SIG-M5 (cell line): Measurements from ENCODE around the gene MAJIN.

ENCODE experiments used
- DNase-seq: peaks from one replicate; lab custom pipeline; 2025; lab: John Stamatoyannopoulos, UW

Gene MAJIN

DNA sequence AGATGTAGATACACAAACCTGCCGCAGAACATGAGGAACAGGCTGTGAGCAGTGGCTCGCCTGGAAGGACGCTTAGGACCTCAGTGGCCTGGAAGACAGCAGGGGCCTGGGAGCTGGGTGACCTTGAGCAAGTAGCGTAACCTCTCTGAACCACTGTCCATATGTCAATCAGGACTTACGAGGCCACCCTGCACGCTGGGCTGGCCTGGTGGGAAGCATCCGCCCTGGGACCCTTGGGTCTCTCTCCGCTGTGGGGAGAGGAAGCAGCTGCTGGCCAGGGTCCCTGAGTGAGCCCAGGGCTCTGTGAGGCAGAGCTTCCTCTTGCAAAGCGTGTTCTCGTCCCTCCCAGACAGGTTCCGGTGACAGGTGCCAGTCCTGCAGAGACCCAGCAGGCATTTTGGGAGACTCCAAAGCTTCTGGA lies 79.5 kb downstream of the MAJIN start:
- no peak for DNase-seq

DNA sequence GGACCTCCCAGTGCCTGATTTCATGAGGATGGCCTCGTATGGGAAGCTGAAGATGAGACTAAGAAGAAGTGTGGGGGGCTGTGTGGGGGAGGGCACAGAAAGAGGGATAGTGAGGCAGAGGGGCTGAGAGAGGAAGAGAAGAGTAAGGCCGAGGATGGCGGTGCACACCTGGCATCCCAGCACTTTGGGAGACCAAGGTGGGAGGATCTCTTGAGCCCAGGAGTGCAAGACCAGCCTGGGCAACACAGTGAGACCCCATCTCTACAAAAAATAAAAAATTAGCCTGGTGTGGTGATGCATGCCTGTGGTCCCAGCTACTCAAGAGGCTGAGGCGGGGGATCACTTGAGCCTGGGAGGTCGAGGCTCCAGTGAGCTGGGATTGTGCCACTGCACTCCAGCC lies 80.0 kb downstream of the MAJIN start:
- DNase-seq = no peak

DNA sequence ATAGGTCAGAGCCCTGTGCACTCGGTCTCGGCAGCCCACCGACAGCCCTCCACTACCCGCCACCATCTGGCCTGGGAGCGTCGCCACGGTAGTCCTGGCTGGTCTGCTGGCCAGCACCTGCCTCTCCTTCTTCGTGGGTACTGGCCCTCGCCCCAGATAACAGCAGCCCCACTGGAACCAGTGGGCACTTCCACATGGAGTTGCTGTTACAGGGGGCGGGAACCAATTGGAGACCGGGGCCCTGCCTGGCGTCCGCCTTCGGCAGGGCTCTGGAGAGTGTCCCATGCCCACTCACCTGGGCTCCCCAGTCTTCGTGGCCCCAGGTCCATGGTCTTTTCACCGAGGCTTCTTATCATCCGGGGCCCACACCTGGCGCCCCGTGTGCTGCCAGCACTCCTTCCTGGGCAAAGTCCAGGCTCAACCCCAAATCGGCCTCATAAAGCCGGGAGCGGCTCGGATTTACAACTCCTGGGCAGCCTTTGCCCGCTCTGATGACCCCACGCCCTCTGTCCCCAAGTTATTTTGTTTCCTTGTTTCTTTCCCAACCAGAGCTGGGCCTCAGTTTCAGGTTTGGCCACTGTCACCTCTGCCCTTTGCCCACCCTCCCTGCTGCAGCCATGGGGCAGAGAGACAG lies 80.6 kb downstream of the MAJIN start:
- DNase-seq = no peak

DNA sequence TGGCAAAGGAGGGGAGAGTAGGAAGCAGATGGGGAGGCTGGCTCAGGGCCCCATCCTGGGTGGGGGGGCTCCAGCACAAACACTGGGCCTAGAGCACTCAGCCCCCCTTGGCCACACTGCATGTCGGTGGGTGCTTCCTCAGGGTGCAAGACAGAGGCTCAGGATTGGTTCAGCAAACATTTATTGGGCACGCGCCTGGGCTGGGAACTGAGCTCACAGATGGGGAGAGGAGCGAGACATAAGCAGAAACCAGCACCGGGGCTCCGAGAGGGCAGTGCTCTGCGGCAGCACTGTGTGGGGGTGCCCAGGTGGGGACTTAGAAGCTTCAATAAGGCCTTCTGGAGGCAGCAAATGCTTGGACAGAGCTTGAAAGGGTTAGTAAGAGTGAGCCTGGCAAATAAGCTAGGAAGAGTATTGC lies 81.4 kb downstream of the MAJIN start:
- no peak for DNase-seq

DNA sequence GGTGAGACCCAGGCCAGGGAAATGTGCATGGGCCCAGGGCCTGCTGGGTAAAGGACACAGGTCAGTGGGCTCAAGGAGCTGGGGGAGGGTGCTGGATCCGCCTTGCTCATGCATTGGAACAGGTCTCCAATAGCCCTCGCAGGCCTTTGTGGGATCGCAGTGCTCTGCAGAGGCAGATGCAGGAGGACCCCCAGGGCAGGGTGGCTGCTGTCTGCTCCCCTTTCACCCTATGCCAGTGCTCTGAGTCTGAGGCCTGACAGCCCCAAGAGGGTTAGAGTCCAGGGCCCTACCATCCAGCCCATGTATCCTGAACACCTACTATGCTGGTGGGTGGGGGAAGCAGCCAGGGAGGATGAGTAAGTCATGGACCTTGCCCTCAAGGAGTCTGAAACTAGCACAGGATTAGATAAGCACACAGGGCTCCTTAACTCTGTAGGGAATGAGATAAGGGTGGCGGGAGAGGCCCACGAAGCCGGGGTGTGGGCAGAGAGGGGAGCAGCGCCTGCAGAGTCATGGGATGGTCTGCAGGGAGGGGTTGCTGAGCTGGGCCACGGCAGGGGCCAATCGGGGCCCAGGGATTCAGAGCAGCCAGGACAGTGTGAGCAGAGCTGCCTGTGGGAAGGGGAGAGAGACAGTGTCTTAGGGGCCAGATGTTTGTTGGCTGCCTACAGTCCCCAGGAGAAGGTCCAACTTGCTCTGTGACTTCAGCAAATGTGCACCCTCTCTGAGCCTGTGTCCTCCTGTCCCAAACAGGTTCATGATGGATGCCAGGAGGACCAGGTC lies 83.0 kb downstream of the MAJIN start:
- no peak for DNase-seq

DNA sequence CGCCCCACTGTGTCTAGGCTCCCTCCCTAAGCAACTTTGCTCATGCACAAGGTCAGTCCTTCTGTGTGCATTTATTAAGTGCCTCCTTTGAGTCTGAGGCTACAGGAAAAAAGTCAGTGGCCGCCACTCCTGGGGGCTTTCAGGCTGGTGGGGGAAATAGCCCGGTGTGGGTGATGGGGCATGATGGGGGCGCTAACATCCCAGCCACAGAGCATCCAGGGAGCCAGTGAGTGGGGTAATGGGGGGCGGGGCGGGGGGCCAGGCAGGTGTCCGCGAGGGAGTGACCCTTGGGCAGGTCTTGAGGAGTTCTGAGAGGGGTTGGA lies 83.5 kb downstream of the MAJIN start:
- no peak for DNase-seq
